ENCODE measurements around the gene ZRSR2.
"Not testable (repeated sequence)": the region's sequence is repeated elsewhere in the genome, so short reads cannot be mapped to it uniquely, and the experiment has no call there.

The ZRSR2 gene

GRCh38 chrX:15816886-15817285 is 26.6 kb downstream of the ZRSR2 start:
- Histone ChIP-seq H3K36me3 (ENCODE audit: insufficient read depth, low read length) (peaks cover 29% of the 10 kb centered on the region), H3K4me1 (ENCODE audit: insufficient read depth, low read length) (peaks cover 32% of the 10 kb centered on the region), H3K9ac (ENCODE audit: low read depth, low read length) (peak overlapping the region; percentile 32; the same call in 1 of the 2 replicates)

GRCh38 chrX:15820106-15821073 is 30.1 kb downstream of the ZRSR2 start:
- peaks cover 28% of the 10 kb centered on the region for H3K4me1 ChIP-seq (ENCODE audit: insufficient read depth, low read length)
- peaks cover 11% of the 10 kb centered on the region; the same call in 1 of the 2 replicates for H3K36me3 ChIP-seq (ENCODE audit: insufficient read depth, low read length)
- no peaks in the 10 kb centered on the region for H3K9me3 ChIP-seq (ENCODE audit: control insufficient read depth, insufficient read depth, low read length)
- H3K9ac ChIP-seq (ENCODE audit: low read depth, low read length), result no peak overlapping the region

More at GRCh38 chrX:15816886-15817285, 26.6 kb downstream of the ZRSR2 start:
- H3K9me3 ChIP-seq (ENCODE audit: control insufficient read depth, insufficient read depth, low read length), result no peaks in the 10 kb centered on the region

- H3K9me3 ChIP-seq (ENCODE audit: control insufficient read depth, insufficient read depth, low read length), result no peaks in the 10 kb centered on the region
- H3K4me1 ChIP-seq (ENCODE audit: insufficient read depth, low read length), result peaks cover 4% of the 10 kb centered on the region; the same call in 1 of the 2 replicates
- H3K9ac ChIP-seq (ENCODE audit: low read depth, low read length), result no peak overlapping the region
- peaks cover 19% of the 10 kb centered on the region; the same call in 1 of the 2 replicates for H3K36me3 ChIP-seq (ENCODE audit: insufficient read depth, low read length)
Observed at GRCh38 chrX:15822922-15823321, 32.6 kb downstream of the ZRSR2 start.

GRCh38 chrX:15825936-15826335 is 35.7 kb downstream of the ZRSR2 start:
- H3K36me3 ChIP-seq (ENCODE audit: insufficient read depth, low read length), result peaks cover 7% of the 10 kb centered on the region
- no peaks in the 10 kb centered on the region for H3K4me1 ChIP-seq (ENCODE audit: insufficient read depth, low read length)
- no peak overlapping the region for H3K9ac ChIP-seq (ENCODE audit: low read depth, low read length)
- no peaks in the 10 kb centered on the region for H3K9me3 ChIP-seq (ENCODE audit: control insufficient read depth, insufficient read depth, low read length)

GRCh38 chrX:15829217-15829616 is 38.9 kb downstream of the ZRSR2 start:
- Histone ChIP-seq H3K36me3 (ENCODE audit: insufficient read depth, low read length) (peaks cover 7% of the 10 kb centered on the region), H3K9ac (ENCODE audit: low read depth, low read length) (no peak overlapping the region), H3K9me3 (ENCODE audit: control insufficient read depth, insufficient read depth, low read length) (no peaks in the 10 kb centered on the region), H3K4me1 (ENCODE audit: insufficient read depth, low read length) (peaks cover 12% of the 10 kb centered on the region)

GRCh38 chrX:15831347-15831746 is 41.1 kb downstream of the ZRSR2 start:
- H3K9me3 ChIP-seq (ENCODE audit: control insufficient read depth, insufficient read depth, low read length); H3K36me3 ChIP-seq (ENCODE audit: insufficient read depth, low read length); H3K9ac ChIP-seq (ENCODE audit: low read depth, low read length): not testable (repeated sequence)
- peaks cover 17% of the 10 kb centered on the region for H3K4me1 ChIP-seq (ENCODE audit: insufficient read depth, low read length)

- H3K9me3 ChIP-seq (ENCODE audit: control insufficient read depth, insufficient read depth, low read length), result no peaks in the 10 kb centered on the region
- H3K9ac ChIP-seq (ENCODE audit: low read depth, low read length), result no peak overlapping the region
- no peaks in the 10 kb centered on the region; the same call in 1 of the 2 replicates for H3K36me3 ChIP-seq (ENCODE audit: insufficient read depth, low read length)
- peaks cover 17% of the 10 kb centered on the region for H3K4me1 ChIP-seq (ENCODE audit: insufficient read depth, low read length)
Observed at GRCh38 chrX:15834053-15834452, 43.8 kb downstream of the ZRSR2 start.

GRCh38 chrX:15834827-15835595 is 44.7 kb downstream of the ZRSR2 start:
- peaks cover 17% of the 10 kb centered on the region for H3K4me1 ChIP-seq (ENCODE audit: insufficient read depth, low read length)
- H3K9me3 ChIP-seq (ENCODE audit: control insufficient read depth, insufficient read depth, low read length), result no peaks in the 10 kb centered on the region
- peaks cover 2% of the 10 kb centered on the region; the same call in 1 of the 2 replicates for H3K36me3 ChIP-seq (ENCODE audit: insufficient read depth, low read length)
- H3K9ac ChIP-seq (ENCODE audit: low read depth, low read length), result no peak overlapping the region

GRCh38 chrX:15838017-15838416 is 47.7 kb downstream of the ZRSR2 start:
- Histone ChIP-seq H3K9me3 (ENCODE audit: control insufficient read depth, insufficient read depth, low read length) (no peaks in the 10 kb centered on the region), H3K36me3 (ENCODE audit: insufficient read depth, low read length) (peaks cover 16% of the 10 kb centered on the region), H3K9ac (ENCODE audit: low read depth, low read length) (no peak overlapping the region), H3K4me1 (ENCODE audit: insufficient read depth, low read length) (peaks cover 17% of the 10 kb centered on the region)

- H3K9ac ChIP-seq (ENCODE audit: low read depth, low read length), result no peak overlapping the region
- H3K4me1 ChIP-seq (ENCODE audit: insufficient read depth, low read length), result no peaks in the 10 kb centered on the region; the same call in 1 of the 2 replicates
- H3K36me3 ChIP-seq (ENCODE audit: insufficient read depth, low read length), result peaks cover 38% of the 10 kb centered on the region
- H3K9me3 ChIP-seq (ENCODE audit: control insufficient read depth, insufficient read depth, low read length), result no peaks in the 10 kb centered on the region
Observed at GRCh38 chrX:15841853-15842516, 51.7 kb downstream of the ZRSR2 start.

GRCh38 chrX:15843960-15844359 is 53.7 kb downstream of the ZRSR2 start:
- Histone ChIP-seq H3K9me3 (ENCODE audit: control insufficient read depth, insufficient read depth, low read length) (no peaks in the 10 kb centered on the region), H3K9ac (ENCODE audit: low read depth, low read length) (no peak overlapping the region), H3K36me3 (ENCODE audit: insufficient read depth, low read length) (peaks cover 44% of the 10 kb centered on the region), H3K4me1 (ENCODE audit: insufficient read depth, low read length) (peaks cover 13% of the 10 kb centered on the region; the same call in 1 of the 2 replicates)

- H3K4me1 ChIP-seq (ENCODE audit: insufficient read depth, low read length), result peaks cover 28% of the 10 kb centered on the region; the same call in 1 of the 2 replicates
- peaks cover 35% of the 10 kb centered on the region for H3K36me3 ChIP-seq (ENCODE audit: insufficient read depth, low read length)
- H3K9ac ChIP-seq (ENCODE audit: low read depth, low read length), result no peak overlapping the region
- no peaks in the 10 kb centered on the region for H3K9me3 ChIP-seq (ENCODE audit: control insufficient read depth, insufficient read depth, low read length)
Observed at GRCh38 chrX:15848576-15848975, 58.3 kb downstream of the ZRSR2 start.

- Histone ChIP-seq H3K4me1 (ENCODE audit: insufficient read depth, low read length) (peaks cover 28% of the 10 kb centered on the region; the same call in 1 of the 2 replicates), H3K9ac (ENCODE audit: low read depth, low read length) (no peak overlapping the region), H3K36me3 (ENCODE audit: insufficient read depth, low read length) (peaks cover 27% of the 10 kb centered on the region)
Observed at GRCh38 chrX:15849555-15849954, 59.3 kb downstream of the ZRSR2 start.

GRCh38 chrX:15853586-15854079 is 63.3 kb downstream of the ZRSR2 start:
- Histone ChIP-seq H3K9me3 (ENCODE audit: control insufficient read depth, insufficient read depth, low read length) (no peaks in the 10 kb centered on the region), H3K9ac (ENCODE audit: low read depth, low read length) (peak overlapping the region; percentile 95), H3K4me1 (ENCODE audit: insufficient read depth, low read length) (peaks cover 17% of the 10 kb centered on the region; the same call in 1 of the 2 replicates), H3K36me3 (ENCODE audit: insufficient read depth, low read length) (peaks cover 9% of the 10 kb centered on the region; the same call in 1 of the 2 replicates)

More at GRCh38 chrX:15849555-15849954, 59.3 kb downstream of the ZRSR2 start:
- no peaks in the 10 kb centered on the region for H3K9me3 ChIP-seq (ENCODE audit: control insufficient read depth, insufficient read depth, low read length)

Measured in ES-I3 (cell line).